Mesodermal cell (in vitro differentiated cells): ENCODE measurements around the gene GDPGP1.

Experiments used
- H3K27ac ChIP-seq: 2 replicates; pipeline ENCODE4 v1.7.0; 2013; ENCODE audit warnings: mild to moderate bottlenecking, low read depth, low read length, moderate library complexity; ENCODE audit not compliant: severe bottlenecking
- H3K36me3 ChIP-seq: 2 replicates; pipeline ENCODE4 v1.7.1; 2013; ENCODE audit warnings: mild to moderate bottlenecking, low read length, moderate library complexity; ENCODE audit not compliant: control insufficient read depth, insufficient read depth
- H3K4me1 ChIP-seq: one replicate; pipeline ENCODE4 v1.7.1; 2013; ENCODE audit warnings: mild to moderate bottlenecking, low read length; ENCODE audit not compliant: insufficient read depth, control insufficient read depth, poor library complexity, severe bottlenecking
- H3K4me3 ChIP-seq: 2 replicates; pipeline ENCODE4 v1.7.0; 2013; ENCODE audit warnings: low read length, control low read depth, mild to moderate bottlenecking; ENCODE audit not compliant: insufficient read depth, poor library complexity, severe bottlenecking; ENCODE audit errors: extremely low read depth
- H3K9me3 ChIP-seq: 2 replicates; pipeline ENCODE4 v1.7.1; 2013; ENCODE audit warnings: mild to moderate bottlenecking, low read length, moderate library complexity; ENCODE audit not compliant: control insufficient read depth
- WGBS, 2 experiments: methylation state at CpG; one replicate each; pipeline ENCODE4 v1.1.5; 2013; ENCODE audit warnings: missing lambda C conversion rate in 2 of 2; ENCODE audit not compliant: insufficient coverage in 2 of 2; 5-methylcytosine and 5-hydroxymethylcytosine counted together

The GDPGP1 gene

GRCh38 chr15:90228960-90229359 is 5.0 kb upstream of the GDPGP1 start:
- no peaks in the 10 kb centered on the region for H3K9me3 ChIP-seq
- WGBS, 2 experiments = 95 to 97% methylated on average over 15 of the region's 15 CpGs
- H3K36me3 ChIP-seq = peaks cover 75% of the 10 kb centered on the region
- H3K27ac ChIP-seq = no peak overlapping the region
- no peak overlapping the region for H3K4me3 ChIP-seq
- peaks cover 4% of the 10 kb centered on the region for H3K4me1 ChIP-seq

- WGBS, 2 experiments = 92 to 98% methylated on average over 11 to 12 of the region's 12 CpGs
- no peaks in the 10 kb centered on the region for H3K9me3 ChIP-seq
- H3K36me3 ChIP-seq = peaks cover 68% of the 10 kb centered on the region
- H3K4me1 ChIP-seq = peaks cover 4% of the 10 kb centered on the region
- no peak overlapping the region for H3K27ac ChIP-seq
- H3K4me3 ChIP-seq = no peak overlapping the region
These were observed 3.9 kb upstream of the GDPGP1 start for GRCh38 chr15:90230071-90230494.

- H3K27ac ChIP-seq = no peak overlapping the region
- no peaks in the 10 kb centered on the region for H3K9me3 ChIP-seq
- H3K36me3 ChIP-seq = peaks cover 63% of the 10 kb centered on the region
- whole genome bisulfite sequencing, 2 experiments = 93 to 97% methylated on average over 5 to 6 of the region's 8 CpGs
- H3K4me3 ChIP-seq = no peak overlapping the region
- peaks cover 4% of the 10 kb centered on the region for H3K4me1 ChIP-seq
These were observed 3.4 kb upstream of the GDPGP1 start for GRCh38 chr15:90230610-90231009.

GRCh38 chr15:90231028-90232017 is 2.7 kb upstream of the GDPGP1 start:
- H3K4me3 ChIP-seq = no peak overlapping the region
- H3K36me3 ChIP-seq = peaks cover 56% of the 10 kb centered on the region
- H3K9me3 ChIP-seq = no peaks in the 10 kb centered on the region
- H3K4me1 ChIP-seq = peaks cover 4% of the 10 kb centered on the region
- WGBS, 2 experiments = 91 to 94% methylated on average over 23 to 26 of the region's 27 CpGs
- H3K27ac ChIP-seq = no peak overlapping the region

DNA sequence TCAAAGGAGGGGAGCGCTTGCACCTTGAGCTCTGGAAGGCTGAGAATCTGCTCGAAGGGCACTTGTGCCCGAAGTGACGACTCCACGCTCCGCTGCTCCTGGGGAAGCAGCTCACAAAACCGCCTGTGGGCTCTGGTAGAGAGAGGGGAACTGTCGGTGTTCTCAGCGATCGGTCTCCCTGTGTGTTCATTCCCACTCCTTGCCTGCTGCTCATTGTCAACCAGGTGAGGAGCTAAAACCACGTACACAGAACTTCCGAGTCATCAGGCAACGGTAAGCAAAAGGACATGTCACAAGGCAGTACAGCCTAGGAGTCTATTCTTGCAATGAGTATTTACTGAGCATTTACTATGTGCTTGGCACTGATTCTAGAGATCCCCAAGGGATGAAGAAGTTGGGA is 1.8 kb upstream of the GDPGP1 start:
- no peak overlapping the region for H3K27ac ChIP-seq
- no peaks in the 10 kb centered on the region for H3K9me3 ChIP-seq
- peaks cover 4% of the 10 kb centered on the region for H3K4me1 ChIP-seq
- peaks cover 49% of the 10 kb centered on the region for H3K36me3 ChIP-seq
- no peak overlapping the region for H3K4me3 ChIP-seq
- WGBS, 2 experiments = 92 to 96% methylated on average over 10 to 13 of the region's 13 CpGs

- WGBS, 2 experiments = 10 to 21% methylated on average over 9 of the region's 9 CpGs
These were observed 1.0 kb upstream of the GDPGP1 start for GRCh38 chr15:90232941-90233386.

DNA sequence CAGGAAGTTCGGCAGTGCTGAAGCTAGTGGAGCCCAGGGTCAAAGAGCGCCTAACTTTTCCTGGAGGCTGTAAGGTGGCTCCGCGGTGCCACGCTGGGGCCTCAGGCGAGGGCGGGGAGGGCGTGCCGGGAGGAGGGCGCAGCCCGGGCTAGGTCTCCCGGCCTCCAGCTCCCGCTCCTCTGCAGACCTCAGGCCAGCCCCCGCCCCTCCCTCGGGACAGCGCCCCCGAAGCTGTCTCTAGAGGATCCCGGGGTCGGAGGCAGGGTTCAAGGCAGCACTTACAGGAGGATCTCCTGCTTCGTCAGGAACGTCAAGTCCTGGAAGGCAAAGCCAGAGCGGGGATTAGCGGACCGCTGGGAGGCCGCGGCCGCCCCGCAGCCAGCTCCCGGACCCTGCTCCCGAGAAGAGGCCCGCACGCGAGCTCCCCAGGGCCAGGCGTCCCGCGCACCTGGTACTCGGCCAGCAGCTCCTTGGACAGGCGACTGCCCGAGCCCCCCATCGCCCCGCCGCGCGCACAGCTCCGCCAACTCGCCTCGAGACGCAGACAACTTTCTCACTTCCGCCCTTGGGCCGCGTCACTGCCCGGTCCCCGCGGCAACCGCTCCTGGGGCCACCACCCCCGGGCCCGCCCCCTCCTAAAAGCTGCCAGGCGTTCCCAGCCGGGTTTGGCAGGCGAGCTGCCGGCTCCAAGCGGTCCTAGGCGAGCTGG is 468 bp upstream of the GDPGP1 start, which contains the start of gene CIB1:
Gene CIB1 (minus strand): TSS at position 555 of the 709 bp plus-strand sequence. CDS start 56 bp downstream, at position 499.
- peaks cover 35% of the 10 kb centered on the region for H3K36me3 ChIP-seq
- peak within 1 kb of the TSS; percentile 77 for H3K4me3 ChIP-seq
- H3K9me3 ChIP-seq = no peaks in the 10 kb centered on the region
- peak within 1 kb of the TSS; percentile 85 for H3K27ac ChIP-seq
- 0 to 1% methylated on average over 57 to 62 of the region's 63 CpGs for WGBS, 2 experiments
- H3K4me1 ChIP-seq = peaks cover 4% of the 10 kb centered on the region

More at GRCh38 chr15:90232941-90233386, 1.0 kb upstream of the GDPGP1 start:
- Histone ChIP-seq H3K4me1 (peaks cover 4% of the 10 kb centered on the region), H3K4me3 (peak overlapping the region; percentile 77), H3K9me3 (no peaks in the 10 kb centered on the region), H3K27ac (peak overlapping the region; percentile 85), H3K36me3 (peaks cover 41% of the 10 kb centered on the region)

DNA sequence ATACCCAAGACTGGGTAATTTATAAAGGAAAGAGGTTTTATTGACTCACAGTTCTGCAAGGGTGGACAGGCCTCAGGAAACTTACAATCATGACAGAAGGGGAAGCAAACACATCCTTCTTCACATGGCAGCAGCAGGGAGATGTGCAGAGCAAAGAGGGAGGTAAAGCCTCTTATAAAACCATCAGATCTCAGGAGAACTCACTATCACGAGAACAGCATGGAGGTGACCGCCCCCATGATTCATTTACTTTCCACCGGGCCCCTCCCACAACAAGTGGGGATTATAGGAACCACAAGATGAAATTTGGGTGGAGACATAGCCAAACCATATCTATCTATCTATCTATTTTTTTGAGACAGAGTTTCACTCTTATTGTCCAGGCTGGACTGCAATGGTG is 5.4 kb downstream of the GDPGP1 start:
- Histone ChIP-seq H3K4me1 (no peaks in the 10 kb centered on the region), H3K4me3 (no peak overlapping the region), H3K27ac (no peak overlapping the region), H3K9me3 (no peaks in the 10 kb centered on the region), H3K36me3 (no peaks in the 10 kb centered on the region)
- WGBS, 2 experiments = 67 to 96% methylated on average over 1 to 3 of the region's 3 CpGs

- H3K36me3 ChIP-seq = no peaks in the 10 kb centered on the region
- H3K4me3 ChIP-seq = no peak overlapping the region
- H3K27ac ChIP-seq = no peak overlapping the region
- 91 to 97% methylated on average over 5 to 8 of the region's 8 CpGs for WGBS, 2 experiments
- H3K4me1 ChIP-seq = no peaks in the 10 kb centered on the region
- no peaks in the 10 kb centered on the region for H3K9me3 ChIP-seq
These were observed 6.8 kb downstream of the GDPGP1 start for GRCh38 chr15:90240856-90241255.

DNA sequence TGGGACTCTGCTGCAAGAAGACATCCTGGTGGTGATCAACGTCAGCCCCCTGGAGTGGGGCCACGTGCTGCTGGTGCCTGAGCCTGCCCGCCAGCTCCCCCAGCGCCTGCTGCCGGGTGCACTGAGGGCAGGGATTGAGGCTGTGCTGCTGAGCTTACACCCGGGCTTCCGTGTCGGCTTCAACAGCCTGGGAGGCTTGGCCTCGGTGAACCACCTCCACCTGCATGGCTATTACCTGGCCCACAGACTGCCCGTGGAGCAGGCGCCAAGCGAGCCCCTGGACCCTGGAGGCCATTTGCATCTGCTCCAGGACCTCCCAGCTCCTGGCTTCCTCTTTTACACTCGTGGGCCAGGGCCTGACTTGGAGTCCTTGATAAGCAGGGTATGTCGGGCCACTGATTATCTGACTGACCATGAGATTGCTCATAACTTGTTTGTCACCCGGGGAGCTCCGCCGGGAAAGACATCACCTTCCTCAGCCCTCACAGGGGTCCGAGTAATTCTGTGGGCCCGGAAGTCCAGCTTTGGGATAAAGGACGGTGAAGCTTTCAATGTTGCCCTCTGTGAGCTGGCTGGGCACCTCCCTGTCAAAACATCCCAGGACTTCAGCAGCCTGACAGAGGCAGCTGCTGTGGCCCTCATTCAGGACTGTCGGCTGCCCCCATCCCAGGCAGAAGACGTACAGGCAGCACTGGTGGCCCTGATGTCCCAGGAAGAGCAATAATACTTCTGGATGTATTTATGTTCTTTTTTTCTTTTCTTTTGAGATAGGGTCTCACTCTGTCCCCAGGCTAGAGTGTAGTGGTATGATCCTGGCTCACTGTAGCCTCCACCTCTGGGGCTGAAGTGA is 7.6 kb downstream of the GDPGP1 start:
- Histone ChIP-seq H3K9me3 (no peaks in the 10 kb centered on the region), H3K27ac (no peak overlapping the region), H3K36me3 (no peaks in the 10 kb centered on the region), H3K4me1 (no peaks in the 10 kb centered on the region), H3K4me3 (no peak overlapping the region)
- WGBS, 2 experiments = 89% methylated on average over 19 to 22 of the region's 22 CpGs
